Psoas muscle (tissue), 8 donors: Measurements from ENCODE around the gene R3HDM4. TPM values are rescaled to one million over a fixed set of nuclear protein-coding genes. Genes with fewer than 3 reads are reported as not detected.
"Not testable (repeated sequence)": the region's sequence is repeated elsewhere in the genome, so short reads cannot be mapped to it uniquely, and the experiment has no call there.

Experiments used
- ATAC-seq, 4 donors: fragments of 200-7000 bp; cut with Tn5 transposase; one replicate each; pipeline ENCODE4 v1.9.1; 2020; ENCODE audit warnings: moderate library complexity in 3 of 4, mild to moderate bottlenecking in 2 of 4
- DNase-seq, 2 donors: peaks; one replicate each; pipeline ENCODE4 v3.0.0-alpha.2; 2020
- H3K27ac ChIP-seq: fragments of 200-600 bp; one replicate; pipeline ENCODE4 v1.8.0; 2022
- H3K27me3 ChIP-seq, 3 donors: fragments of 200-600 bp in 1 of 3; one replicate each; pipeline versions ENCODE4 v1.6.1 to v1.8.0; 2013 to 2022; ENCODE audit warnings: low read length in 2 of 3, mild to moderate bottlenecking in 2 of 3, moderate library complexity in 1 of 3; ENCODE audit not compliant: insufficient read depth in 3 of 3
- H3K36me3 ChIP-seq, 2 donors: fragments of 200-600 bp in 1 of 2; one replicate each; pipeline versions ENCODE4 v1.6.1 to v1.8.0; 2013 to 2022; ENCODE audit warnings: low read depth in 1 of 2, mild to moderate bottlenecking in 1 of 2, moderate library complexity in 1 of 2; ENCODE audit not compliant: insufficient read depth in 1 of 2
- H3K4me1 ChIP-seq: fragments of 200-600 bp; one replicate; pipeline ENCODE4 v1.8.0; 2022
- H3K4me3 ChIP-seq: fragments of 200-600 bp; one replicate; pipeline ENCODE4 v1.8.0; 2022; ENCODE audit warnings: mild to moderate bottlenecking
- H3K9me3 ChIP-seq: fragments of 200-600 bp; one replicate; pipeline ENCODE4 v1.8.0; 2022
- CTCF ChIP-seq: fragments of 200-600 bp; IDR thresholded peaks from one replicate; pipeline ENCODE4 v1.8.0; 2022; ENCODE audit warnings: antibody characterized with exemption
- WGBS, 3 donors: extraction: QIAGEN DNeasy Blood & Tissue Kit; methylation state at CpG; one replicate each; pipeline versions ENCODE4 v1.1.6 to v1.1.7; 2013; 5-methylcytosine and 5-hydroxymethylcytosine counted together
- intact Hi-C, 2 donors: fragments of 100-400 bp; cut with DNase I; formaldehyde crosslinking; loops; one replicate each; pipeline versions ENCODE4 v1.11.0 to v1.14.2; 2022
- polyA plus RNA-seq, 3 donors: library from polyadenylated mRNA; stranded (reverse); fragments of 200-250 nt; gene quantifications; one replicate each; pipeline ENCODE4 v1.2.3, GENCODE V29; 2013
- total RNA-seq, 4 donors: library from RNA; stranded (reverse); fragmentation: NEBNext Ultra II Directional in 2 of 4; extraction: Animal tissue kit (Norgen Biotek cat#: 25700) in 2 of 4; gene quantifications; one replicate each; pipeline versions ENCODE4 v1.2.1 to v1.2.4, GENCODE V29; 2021 to 2023
- donor health status: healthy with polysubstance abuse.
- donor health status: DM: no; HTN: no; CAD: no; lungs with moderate emphysema.
- donor health status: Bipolar disorder and iron deficiency.
- donor health status: healthy.
- donor health status: DM: yes; HTN: yes; CAD: no.
- donor health status: DM: no; HTN: no; CAD: no.
- donor health status: DM: no; HTN: no; CAD: no.
- donor health status: DM: yes; HTN: yes; CAD: no.

The R3HDM4 gene
- total and polyA plus RNA-seq, 7 donors: 17.8 to 92.0 (median 51.0) TPM

DNA sequence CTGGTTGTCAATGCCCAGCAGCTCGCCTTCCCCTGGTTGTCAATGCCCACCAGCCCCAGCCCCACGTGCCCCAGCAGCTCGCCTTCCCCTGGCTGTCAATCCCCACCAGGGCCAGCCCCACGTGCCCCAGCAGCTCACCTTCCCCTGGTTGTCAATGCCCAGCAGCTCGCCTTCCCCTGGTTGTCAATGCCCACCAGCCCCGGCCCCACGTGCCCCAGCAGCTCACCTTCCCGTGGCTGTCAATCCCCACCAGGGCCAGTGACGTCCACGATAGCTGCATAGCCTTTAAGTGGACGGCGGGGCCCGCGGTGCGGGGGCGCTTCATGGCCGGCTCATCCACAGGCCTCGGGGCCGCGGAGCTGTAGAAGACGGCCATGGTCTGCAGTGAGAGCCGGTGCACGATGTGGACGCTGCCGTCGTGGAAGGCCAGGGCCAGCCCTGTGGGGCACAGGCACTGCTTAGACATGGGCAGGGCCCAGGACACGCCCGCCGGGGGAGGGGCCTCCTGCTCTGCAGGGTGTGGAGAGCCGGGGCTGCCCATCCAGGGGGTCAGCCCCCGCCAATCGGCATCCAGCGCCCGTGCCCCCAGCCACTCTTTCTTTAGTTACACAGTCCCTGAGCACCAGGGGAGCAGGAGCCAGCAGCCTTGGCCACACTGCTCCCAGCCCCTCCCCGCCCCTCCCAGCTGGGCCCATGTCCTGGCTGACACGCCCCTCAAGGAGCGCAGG lies 33.1 kb downstream of the R3HDM4 start:
- H3K27ac ChIP-seq: no peak overlapping the region
- H3K36me3 ChIP-seq: peaks cover 0 to 61% of the 10 kb centered on the region in 2 donors
- H3K9me3 ChIP-seq: no peaks in the 10 kb centered on the region
- no peak overlapping the region for H3K4me3 ChIP-seq
- no peaks in the 10 kb centered on the region for H3K4me1 ChIP-seq
- intact Hi-C loops: no loop called here
- TF ChIP-seq CTCF: no peak
- 83 to 89% (median 89%) methylated on average over 37 of the region's 37 CpGs for WGBS, 3 donors
- DNase-seq: peak in 1 of 2 donors; percentile 50
- no peaks in the 10 kb centered on the region for H3K27me3 ChIP-seq
- ATAC-seq: no peak

GRCh38 chr19:878751-879561 lies 34.1 kb downstream of the R3HDM4 start:
- H3K4me1 ChIP-seq, ATAC-seq, H3K4me3 ChIP-seq, H3K27ac ChIP-seq, intact Hi-C loops, H3K27me3 ChIP-seq, H3K9me3 ChIP-seq: not testable (repeated sequence)
- peak in 1 of 2 donors; percentile 44 for DNase-seq
- WGBS, 3 donors: 86 to 92% (median 90%) methylated on average over 21 to 24 of the region's 24 CpGs
- H3K36me3 ChIP-seq: peaks cover 0 to 62% of the 10 kb centered on the region in 2 donors

GRCh38 chr19:877992-878660 lies 34.9 kb downstream of the R3HDM4 start:
- H3K27me3 ChIP-seq, DNase-seq, H3K27ac ChIP-seq, H3K9me3 ChIP-seq, intact Hi-C loops, H3K4me1 ChIP-seq, ATAC-seq, H3K4me3 ChIP-seq: not testable (repeated sequence)
- peaks cover 0 to 63% of the 10 kb centered on the region in 2 donors for H3K36me3 ChIP-seq
- WGBS, 3 donors: 86 to 94% (median 92%) methylated on average over 21 to 23 of the region's 23 CpGs

- DNase-seq (no peak), ATAC-seq (no peak)
- TF ChIP-seq CTCF: no peak
- intact Hi-C loops: no loop called here
- Histone ChIP-seq H3K27me3 (no peaks in the 10 kb centered on the region), H3K27ac (no peak overlapping the region), H3K4me1 (no peaks in the 10 kb centered on the region), H3K9me3 (no peaks in the 10 kb centered on the region), H3K36me3 (peaks cover 0 to 56% of the 10 kb centered on the region in 2 donors), H3K4me3 (no peak overlapping the region)
- 88 to 93% (median 89%) methylated on average over 28 to 29 of the region's 29 CpGs for WGBS, 3 donors
These were observed 36.2 kb downstream of the R3HDM4 start for GRCh38 chr19:876780-877314.

DNA sequence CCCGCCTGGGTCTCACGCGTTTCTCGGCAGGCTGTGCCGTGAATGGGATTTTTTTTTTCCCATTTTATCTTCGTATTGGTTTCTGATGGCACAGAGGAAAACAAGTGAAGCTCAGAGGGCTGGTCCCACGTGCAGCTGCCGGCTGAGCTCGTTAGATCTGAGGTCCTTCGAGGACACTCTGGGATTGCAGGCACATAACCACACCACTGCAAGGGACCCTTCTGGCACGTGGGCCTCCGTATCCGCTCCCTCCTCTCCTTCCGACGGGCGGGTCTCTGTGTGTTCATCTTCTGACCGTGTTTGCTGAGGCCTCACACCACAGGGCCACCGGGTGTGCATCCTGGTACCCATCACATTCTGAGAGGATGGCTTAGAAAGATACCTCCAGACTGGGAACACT lies 36.9 kb downstream of the R3HDM4 start:
- TF ChIP-seq CTCF: no peak
- 57 to 76% (median 72%) methylated on average over 18 of the region's 18 CpGs for WGBS, 3 donors
- H3K27me3 ChIP-seq: no peaks in the 10 kb centered on the region
- H3K4me1 ChIP-seq: no peaks in the 10 kb centered on the region
- no peak overlapping the region for H3K27ac ChIP-seq
- intact Hi-C loops: no loop called here
- peaks cover 0 to 52% of the 10 kb centered on the region in 2 donors for H3K36me3 ChIP-seq
- DNase-seq: no peak
- H3K4me3 ChIP-seq: no peak overlapping the region
- H3K9me3 ChIP-seq: no peaks in the 10 kb centered on the region
- no peak for ATAC-seq
